Stimulated activated naive B cell treated with anti-CD40 and anti-IgM and Interleukin-4, amounts not matched to agents 10 μg/mL and 1 μg/mL and 100 μg/mL, for 72 hours (primary cell): Measurements from ENCODE around the gene TUT7.

Source experiments
- ATAC-seq, 2 donors: fragments of 150-1000 bp; cut with Tn5 transposase; replicated peaks; 2 replicates each; pipeline ENCODE4 v1.10.0; 2021; ENCODE audit warnings: moderate library complexity in 1 of 2
- DNase-seq: peaks from one replicate; pipeline ENCODE4 v3.0.0; 2021
- H3K27ac Mint-ChIP-seq: one replicate; pipeline ENCODE4 v1.8.0; 2022; ENCODE audit warnings: mild to moderate bottlenecking, mixed read lengths
- H3K27me3 Mint-ChIP-seq, 2 donors: one replicate each; pipeline ENCODE4 v1.8.0; 2022; ENCODE audit warnings: mixed read lengths in 2 of 2
- H3K36me3 Mint-ChIP-seq, 2 donors: one replicate each; pipeline ENCODE4 v1.8.0; 2022; ENCODE audit warnings: mixed read lengths in 2 of 2, mild to moderate bottlenecking in 1 of 2
- H3K4me1 Mint-ChIP-seq, 2 donors: one replicate each; pipeline ENCODE4 v1.8.0; 2022; ENCODE audit warnings: mixed read lengths in 2 of 2, mild to moderate bottlenecking in 1 of 2
- H3K4me3 Mint-ChIP-seq, 2 donors: one replicate each; pipeline ENCODE4 v1.8.0; 2022; ENCODE audit warnings: mild to moderate bottlenecking in 2 of 2, mixed read lengths in 2 of 2, moderate library complexity in 1 of 2
- H3K9me3 Mint-ChIP-seq, 2 donors: one replicate each; pipeline ENCODE4 v1.8.0; 2022; ENCODE audit warnings: mixed read lengths in 2 of 2, mild to moderate bottlenecking in 1 of 2

The TUT7 gene

GRCh38 chr9:86238861-86239770 lies 115.1 kb downstream of the TUT7 start:
- Mint-ChIP-seq H3K27ac (no peak overlapping the region), H3K4me1 (no peaks in the 10 kb centered on the region), H3K9me3 (peaks cover 2 to 3% of the 10 kb centered on the region in 2 donors), H3K27me3 (no peaks in the 10 kb centered on the region), H3K4me3 (no peak overlapping the region), H3K36me3 (no peaks in the 10 kb centered on the region)
- ATAC-seq (no peak), DNase-seq (no peak)
